Measurements from ENCODE around the gene IREB2.
"Not testable (repeated sequence)": the region's sequence is repeated elsewhere in the genome, so short reads cannot be mapped to it uniquely, and the experiment has no call there.

The IREB2 gene

GRCh38 chr15:78437762-78438618 lies at the start of gene IREB2:
Gene IREB2, plus strand, starts transcription at chr15:78438216. Its CDS starts 122 bp downstream, at chr15:78438338.
- peak; percentile 92 for DNase-seq (ENCODE audit: low read depth)

DNA sequence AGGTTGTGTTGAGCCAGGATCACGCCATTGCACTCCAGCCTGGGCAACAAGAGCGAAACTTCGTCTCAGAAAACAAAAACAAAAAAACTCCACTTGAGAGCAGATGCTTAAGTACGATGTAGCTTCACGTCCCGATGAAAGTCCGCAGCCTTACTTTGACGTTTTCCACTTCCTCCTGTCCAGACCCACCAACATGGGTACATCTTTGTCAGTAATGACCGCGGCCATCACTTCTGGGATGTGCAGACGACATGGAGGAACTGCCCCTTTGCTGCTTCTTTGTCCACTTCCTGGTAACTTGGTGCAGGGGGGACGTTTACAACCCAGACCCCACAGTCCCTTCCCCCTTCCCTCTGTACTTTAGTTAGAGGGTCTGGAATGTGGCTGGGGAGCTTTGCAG lies 49.2 kb upstream of the IREB2 start:
- DNase-seq (ENCODE audit: low read depth) = no peak

GRCh38 chr15:78389322-78389721 lies 48.7 kb upstream of the IREB2 start:
- no peak for DNase-seq (ENCODE audit: low read depth)

GRCh38 chr15:78389738-78390137 lies 48.3 kb upstream of the IREB2 start:
- no peak for DNase-seq (ENCODE audit: low read depth)

DNA sequence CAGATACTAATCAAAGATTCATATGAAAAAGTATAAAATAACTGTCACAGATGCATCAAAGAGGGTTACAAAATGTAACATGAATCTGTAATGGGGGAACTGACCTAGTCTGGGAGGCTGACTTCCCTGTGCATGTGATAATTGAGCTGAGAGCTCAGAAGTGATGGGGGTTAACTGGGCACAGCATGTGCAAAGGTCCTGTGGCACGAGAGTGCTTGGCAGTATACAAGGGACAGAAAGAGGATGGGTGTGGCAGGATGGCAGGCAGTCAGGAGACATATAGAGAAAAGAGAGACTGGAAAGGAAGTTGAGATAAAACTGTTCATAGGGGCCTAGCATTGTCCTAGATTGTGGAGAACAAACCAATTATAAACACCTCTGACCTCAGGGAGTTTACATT lies 47.8 kb upstream of the IREB2 start:
- DNase-seq (ENCODE audit: low read depth) = no peak

DNA sequence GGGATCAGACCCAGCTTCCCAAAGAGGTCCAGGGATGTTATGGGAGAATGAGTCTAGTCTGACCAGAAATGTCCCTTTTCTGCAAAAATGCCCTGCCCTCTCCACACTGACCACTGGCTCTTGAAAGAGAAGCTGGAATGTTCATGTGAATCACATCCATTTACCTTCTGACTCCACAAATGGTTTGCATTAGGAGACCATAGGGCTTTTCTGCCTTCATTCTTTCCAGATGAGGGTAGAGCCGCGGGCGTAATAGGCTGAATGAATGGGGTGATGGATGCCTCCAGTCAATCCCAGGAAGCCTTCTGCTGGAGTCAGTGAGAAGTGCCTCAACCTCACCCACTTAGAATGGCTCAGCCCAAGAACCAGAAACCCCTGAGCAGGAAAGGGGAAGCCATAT lies 47.2 kb upstream of the IREB2 start:
- DNase-seq (ENCODE audit: low read depth) = no peak

DNA sequence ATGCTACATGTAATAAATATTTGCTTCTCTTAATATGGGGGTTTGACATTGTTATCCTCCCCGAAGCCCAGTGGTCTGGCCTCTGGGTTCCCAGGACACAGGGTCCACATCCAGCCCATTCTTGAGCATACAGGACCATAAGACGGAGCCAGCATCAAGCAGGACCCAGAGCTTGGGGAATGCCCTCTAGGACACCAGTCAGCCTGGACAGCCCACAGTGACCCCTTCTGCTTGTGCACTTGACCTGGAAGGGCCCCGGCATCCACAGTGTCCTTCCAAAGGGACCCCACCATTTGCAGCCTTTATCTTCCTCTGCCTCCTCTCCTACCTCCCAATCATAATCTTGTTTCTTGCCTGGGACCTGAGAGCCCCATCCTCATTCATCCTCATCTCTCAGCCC lies 46.2 kb upstream of the IREB2 start:
- no peak for DNase-seq (ENCODE audit: low read depth)

GRCh38 chr15:78392430-78392829 lies 45.6 kb upstream of the IREB2 start:
- DNase-seq (ENCODE audit: low read depth) = no peak

DNA sequence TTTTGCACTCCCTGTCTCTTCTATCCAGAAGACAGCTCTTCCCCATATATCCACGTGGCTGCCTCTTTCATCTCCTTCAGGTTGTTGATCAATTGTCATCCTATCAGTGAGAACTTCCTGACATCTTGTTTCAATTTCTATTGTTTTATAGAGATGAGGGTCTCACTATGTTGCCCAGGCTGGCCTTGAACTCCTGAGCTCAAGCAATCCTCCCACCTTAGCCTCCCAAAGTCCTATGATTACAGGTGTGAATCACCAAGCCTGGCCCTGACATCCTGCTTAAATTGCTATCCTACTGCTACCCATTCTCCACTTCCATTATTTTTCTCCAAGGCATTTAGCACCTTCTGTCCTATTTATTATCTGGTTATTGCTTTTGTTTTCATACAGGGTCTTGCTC lies 44.9 kb upstream of the IREB2 start:
- DNase-seq (ENCODE audit: low read depth) = no peak

- DNase-seq (ENCODE audit: low read depth) = no peak
Observed at GRCh38 chr15:78394026-78394425, 44.0 kb upstream of the IREB2 start.

- no peak for DNase-seq (ENCODE audit: low read depth)
Observed at GRCh38 chr15:78394981-78395616, 42.9 kb upstream of the IREB2 start.

GRCh38 chr15:78396186-78396814 lies 41.7 kb upstream of the IREB2 start:
- DNase-seq (ENCODE audit: low read depth) = no peak

GRCh38 chr15:78396976-78397375 lies 41.0 kb upstream of the IREB2 start:
- no peak for DNase-seq (ENCODE audit: low read depth)

DNA sequence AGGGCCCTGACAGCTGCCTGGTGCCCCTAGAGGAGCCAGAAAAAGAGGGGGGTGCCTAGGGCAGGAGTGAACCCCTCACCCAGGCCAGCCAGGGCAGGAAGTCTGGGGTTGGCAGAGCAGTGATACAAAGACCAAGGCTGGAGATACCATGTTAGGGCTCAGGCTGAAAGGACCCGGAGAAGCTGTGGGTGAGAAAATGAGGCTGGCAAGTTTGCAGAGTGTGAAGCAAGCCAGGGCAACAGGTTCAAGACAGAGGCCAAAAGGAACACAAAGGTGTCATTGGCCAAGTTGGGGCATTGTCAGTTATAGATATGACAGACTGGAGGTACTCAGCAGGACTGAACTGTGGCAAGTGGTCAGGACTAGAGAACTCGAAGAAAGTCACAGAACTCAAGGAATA lies 40.6 kb upstream of the IREB2 start:
- DNase-seq (ENCODE audit: low read depth) = no peak

DNA sequence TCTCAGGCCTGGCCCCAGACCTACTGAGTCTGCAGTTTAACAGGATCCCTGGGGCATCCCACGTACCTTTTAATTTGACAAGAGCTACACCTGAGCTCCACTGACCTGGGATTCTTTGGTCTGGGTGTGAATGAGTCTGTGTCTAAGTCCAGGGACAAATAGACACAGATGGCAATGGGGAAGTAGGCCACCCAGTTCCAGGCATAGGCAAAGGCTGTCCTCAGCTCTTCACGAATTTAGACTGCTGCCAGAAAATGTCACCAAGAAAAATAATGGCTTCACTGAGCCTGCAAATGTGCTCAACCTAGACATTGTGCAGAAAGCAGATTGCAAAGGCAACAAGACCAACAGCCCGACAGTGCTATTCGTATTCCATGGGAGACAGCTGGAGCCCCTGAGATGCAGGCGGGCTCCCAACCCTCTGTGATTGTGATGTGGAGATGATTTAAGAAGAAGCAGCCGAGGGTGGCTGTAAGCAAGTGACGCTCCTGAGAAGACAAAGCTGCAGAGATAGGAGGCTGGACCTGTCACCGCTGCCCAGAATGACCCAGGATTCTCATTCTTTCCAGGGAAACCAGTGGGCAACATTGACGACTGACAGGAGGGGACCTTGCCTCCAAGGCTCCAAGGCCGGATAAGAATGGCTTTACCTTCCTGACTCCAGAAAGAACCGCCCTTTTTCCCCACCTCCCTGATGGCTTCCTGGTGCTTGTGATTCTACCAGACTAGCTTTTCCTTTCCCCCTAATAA lies 39.8 kb upstream of the IREB2 start:
- no peak for DNase-seq (ENCODE audit: low read depth)

DNA sequence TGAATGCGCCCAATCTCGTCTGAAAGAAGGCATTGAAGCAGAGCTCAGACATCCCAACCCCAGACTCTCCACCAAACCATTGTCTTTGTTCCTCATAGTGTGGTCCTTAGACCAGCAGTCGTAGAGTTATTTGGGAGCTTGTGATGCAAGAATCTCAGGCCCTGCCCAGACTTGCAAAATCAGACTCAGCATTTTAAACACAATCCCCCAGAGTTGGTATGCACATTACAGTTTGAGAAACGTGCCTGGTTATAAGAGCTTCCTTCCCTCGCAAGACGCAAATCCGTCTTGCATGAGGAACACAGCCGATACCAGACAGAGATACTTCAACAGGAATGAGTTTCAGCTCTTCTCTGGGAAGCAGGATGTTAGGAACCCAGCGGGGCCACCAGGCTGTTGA lies 38.9 kb upstream of the IREB2 start:
- DNase-seq (ENCODE audit: low read depth) = no peak

DNA sequence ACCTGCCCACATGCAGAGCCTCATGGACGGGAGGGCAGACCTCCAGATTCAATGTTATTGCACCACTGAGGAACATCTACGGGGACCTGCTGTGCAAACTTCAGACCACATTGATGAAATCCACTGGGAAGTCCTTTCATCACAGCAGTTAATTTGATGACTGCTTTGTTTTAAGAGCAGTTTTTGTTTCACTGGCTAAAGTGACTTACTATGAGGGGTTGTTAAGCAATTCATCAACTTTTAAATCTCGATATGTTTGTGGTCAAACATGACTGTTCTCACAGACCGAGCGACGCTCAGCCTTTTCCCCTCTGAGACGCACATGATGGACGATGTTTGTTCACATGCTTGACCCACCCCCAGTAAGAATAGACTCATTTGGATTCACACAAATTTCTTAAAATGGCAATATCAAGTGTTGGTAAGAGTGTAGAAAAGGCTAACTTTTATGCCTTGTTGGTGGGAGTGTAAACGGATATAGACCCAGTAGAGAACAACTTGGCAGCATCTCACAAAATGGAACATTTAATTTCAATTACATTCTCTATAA lies 35.9 kb upstream of the IREB2 start:
- no peak for DNase-seq (ENCODE audit: low read depth)

- DNase-seq (ENCODE audit: low read depth) = no peak
Observed at GRCh38 chr15:78404125-78404524, 33.9 kb upstream of the IREB2 start.

- DNase-seq (ENCODE audit: low read depth) = not testable (repeated sequence)
Observed at GRCh38 chr15:78404796-78405195, 33.2 kb upstream of the IREB2 start.

DNA sequence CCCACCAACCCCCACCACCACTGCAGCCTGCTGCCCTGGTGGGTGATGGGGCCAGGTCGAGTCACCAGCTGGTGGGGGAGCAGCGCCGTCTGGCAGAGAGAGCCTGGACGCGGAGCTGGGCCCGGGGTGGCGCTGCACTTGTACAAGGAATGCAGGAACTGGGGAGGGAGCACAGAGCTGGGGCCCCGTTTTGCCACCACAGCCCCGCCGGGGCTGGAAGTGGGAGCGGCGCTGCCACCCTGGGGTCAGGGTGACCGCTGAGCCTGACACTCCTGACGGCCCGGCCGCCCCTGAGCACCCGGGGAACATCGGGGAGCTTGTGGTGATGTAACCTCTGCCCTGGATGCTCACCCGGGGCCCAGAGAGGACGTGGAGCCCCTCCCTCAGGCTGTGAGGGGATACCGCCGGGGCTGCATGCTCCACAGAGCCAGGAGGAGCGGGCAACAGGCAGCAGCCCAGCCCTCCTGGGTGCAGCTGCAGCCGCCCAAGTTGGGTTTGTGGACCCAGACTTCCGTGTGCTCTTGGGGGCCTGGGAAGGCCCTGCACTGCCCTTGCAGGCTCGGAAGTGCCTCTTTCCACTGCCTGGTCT lies 32.6 kb upstream of the IREB2 start:
- no peak for DNase-seq (ENCODE audit: low read depth)

GRCh38 chr15:78406016-78406585 lies 31.9 kb upstream of the IREB2 start:
- no peak for DNase-seq (ENCODE audit: low read depth)

Data from stimulated activated CD8-positive, alpha-beta memory T cell treated with anti-CD3 and anti-CD28 coated beads, Interleukin-4, amount 100 ng/mL, for 24 hours (primary cell).